Transverse colon (tissue), 4 donors: Measurements from ENCODE around the gene SAMD8.

ENCODE experiments used
- POLR2A ChIP-seq: fragments of 450-650 bp; IDR thresholded peaks from one replicate; pipeline ENCODE4 v1.6.1; 2016; ENCODE audit warnings: antibody characterized with exemption, mild to moderate bottlenecking, moderate library complexity
- POLR2AphosphoS5 ChIP-seq, 3 donors: sonication (generic); formaldehyde crosslinking; IDR thresholded peaks; one replicate each; pipeline ENCODE4 v1.6.1; 2016; ENCODE audit warnings: antibody characterized with exemption in 3 of 3
- TF ChIP-seq, protein P1 (sequence below), 5 experiments: fragments of 200-600 bp in 3 of 5; fragments of 450-650 bp in 2 of 5; sonication (generic) in 3 of 5; IDR thresholded peaks; 1 replicate in 2 of 5; 2 replicates in 3 of 5; pipeline ENCODE4 v1.5.1; 2016 to 2017; ENCODE audit warnings: antibody characterized with exemption in 5 of 5, inconsistent platforms in 3 of 5, mild to moderate bottlenecking in 2 of 5, moderate library complexity in 1 of 5

DNA sequence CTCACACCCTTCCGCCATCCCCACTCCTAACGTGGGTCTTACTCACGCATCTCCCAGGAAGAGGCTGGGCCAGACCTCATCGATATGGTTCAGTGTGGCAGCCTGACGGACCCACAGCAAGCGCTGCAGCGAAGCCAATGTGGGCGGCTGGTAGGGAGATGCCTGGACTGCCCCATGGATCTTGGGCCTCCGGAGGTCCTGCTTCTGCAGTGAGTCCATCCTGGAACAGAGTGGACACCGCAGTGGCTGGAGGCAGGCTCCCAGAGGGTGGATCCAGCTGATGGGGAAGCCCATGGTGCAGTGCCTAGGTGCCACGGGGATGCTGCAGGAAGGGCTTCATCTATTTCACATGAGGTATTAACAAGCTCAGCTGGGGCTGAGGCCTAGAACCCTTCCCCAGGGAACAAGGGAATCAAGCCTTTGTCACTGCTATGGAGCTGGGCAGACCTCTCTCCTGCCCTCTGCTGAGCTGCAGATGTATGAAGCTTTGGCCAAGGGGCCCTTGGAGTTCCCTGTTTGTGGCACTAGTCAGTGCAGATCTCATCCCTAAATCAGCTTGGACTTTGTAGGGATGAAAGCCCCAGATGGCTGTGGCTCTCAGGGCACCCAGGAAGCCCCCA is 13.7 kb upstream of the SAMD8 start:
- TF ChIP-seq, protein P1, sequence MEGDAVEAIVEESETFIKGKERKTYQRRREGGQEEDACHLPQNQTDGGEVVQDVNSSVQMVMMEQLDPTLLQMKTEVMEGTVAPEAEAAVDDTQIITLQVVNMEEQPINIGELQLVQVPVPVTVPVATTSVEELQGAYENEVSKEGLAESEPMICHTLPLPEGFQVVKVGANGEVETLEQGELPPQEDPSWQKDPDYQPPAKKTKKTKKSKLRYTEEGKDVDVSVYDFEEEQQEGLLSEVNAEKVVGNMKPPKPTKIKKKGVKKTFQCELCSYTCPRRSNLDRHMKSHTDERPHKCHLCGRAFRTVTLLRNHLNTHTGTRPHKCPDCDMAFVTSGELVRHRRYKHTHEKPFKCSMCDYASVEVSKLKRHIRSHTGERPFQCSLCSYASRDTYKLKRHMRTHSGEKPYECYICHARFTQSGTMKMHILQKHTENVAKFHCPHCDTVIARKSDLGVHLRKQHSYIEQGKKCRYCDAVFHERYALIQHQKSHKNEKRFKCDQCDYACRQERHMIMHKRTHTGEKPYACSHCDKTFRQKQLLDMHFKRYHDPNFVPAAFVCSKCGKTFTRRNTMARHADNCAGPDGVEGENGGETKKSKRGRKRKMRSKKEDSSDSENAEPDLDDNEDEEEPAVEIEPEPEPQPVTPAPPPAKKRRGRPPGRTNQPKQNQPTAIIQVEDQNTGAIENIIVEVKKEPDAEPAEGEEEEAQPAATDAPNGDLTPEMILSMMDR (IDR thresholded peaks at IDR 0.05): no peak
- no peak for TF ChIP-seq POLR2A
- no peak for TF ChIP-seq POLR2AphosphoS5 (IDR thresholded peaks at IDR 0.05)
